ENCODE results near the gene LRRC10B.

GRCh38 chr11:61540528-61540927 lies 32.0 kb downstream of the LRRC10B start:
- TF ChIP-seq POLR2AphosphoS5 (IDR thresholded peaks at IDR 0.05; ENCODE audit: low read depth, low read length): no peak
- no peak for TF ChIP-seq POLR2A (IDR thresholded peaks at IDR 0.05; ENCODE audit: control extremely low read depth in 1 of 2, low read depth in 2 of 2, low read length in 2 of 2)
- TF ChIP-seq CTCF (IDR thresholded peaks at IDR 0.05; ENCODE audit: control extremely low read depth in 1 of 3, insufficient read depth in 1 of 3, low read depth in 1 of 3, low read length in 3 of 3): no peak
- TF ChIP-seq RFX5 (IDR thresholded peaks at IDR 0.05; ENCODE audit: borderline replicate concordance, low read depth, low read length): no peak
- TF ChIP-seq CEBPB (IDR thresholded peaks at IDR 0.05; ENCODE audit: low read depth, low read length): no peak
- TF ChIP-seq USF2 (IDR thresholded peaks at IDR 0.05; ENCODE audit: low read length): no peak
- no peak for TF ChIP-seq CREB1 (IDR thresholded peaks at IDR 0.05)
- TF ChIP-seq TEAD4 (IDR thresholded peaks at IDR 0.05; ENCODE audit: low read depth, low read length): no peak
- TF ChIP-seq JUN (IDR thresholded peaks at IDR 0.05; ENCODE audit: low read depth, low read length): no peak
- TF ChIP-seq TCF12 (IDR thresholded peaks at IDR 0.05; ENCODE audit: low read depth, low read length): no peak
- TF ChIP-seq GTF2F1 (IDR thresholded peaks at IDR 0.05; ENCODE audit: borderline replicate concordance, low read depth, low read length): no peak
- no peak for TF ChIP-seq TAF1 (IDR thresholded peaks at IDR 0.05; ENCODE audit: low read depth, low read length)
